Measurements from ENCODE around the gene MYO9B.

DNA sequence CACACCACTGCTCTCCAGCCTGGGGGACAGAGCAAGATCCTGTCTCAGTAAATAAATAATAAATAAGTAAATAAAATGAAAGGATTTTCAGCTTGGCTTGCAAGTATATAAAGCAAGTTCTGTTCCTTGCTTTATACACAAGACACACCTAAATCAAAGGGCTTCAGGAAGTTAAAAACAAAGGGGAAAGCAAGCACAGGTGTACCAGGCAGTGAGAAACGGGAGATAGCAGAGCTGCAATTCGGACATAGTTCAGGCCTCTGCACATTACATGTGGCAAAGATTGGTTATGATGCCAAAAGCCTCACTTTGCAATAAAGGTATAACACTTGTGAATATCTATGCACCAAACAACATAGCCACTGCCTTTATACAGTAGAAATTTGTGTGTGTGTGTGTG is 47.5 kb downstream of the MYO9B start:
- no peak for TF ChIP-seq EZH2 (IDR thresholded peaks at IDR 0.05; ENCODE audit: low read depth)
- TF ChIP-seq, protein P1, sequence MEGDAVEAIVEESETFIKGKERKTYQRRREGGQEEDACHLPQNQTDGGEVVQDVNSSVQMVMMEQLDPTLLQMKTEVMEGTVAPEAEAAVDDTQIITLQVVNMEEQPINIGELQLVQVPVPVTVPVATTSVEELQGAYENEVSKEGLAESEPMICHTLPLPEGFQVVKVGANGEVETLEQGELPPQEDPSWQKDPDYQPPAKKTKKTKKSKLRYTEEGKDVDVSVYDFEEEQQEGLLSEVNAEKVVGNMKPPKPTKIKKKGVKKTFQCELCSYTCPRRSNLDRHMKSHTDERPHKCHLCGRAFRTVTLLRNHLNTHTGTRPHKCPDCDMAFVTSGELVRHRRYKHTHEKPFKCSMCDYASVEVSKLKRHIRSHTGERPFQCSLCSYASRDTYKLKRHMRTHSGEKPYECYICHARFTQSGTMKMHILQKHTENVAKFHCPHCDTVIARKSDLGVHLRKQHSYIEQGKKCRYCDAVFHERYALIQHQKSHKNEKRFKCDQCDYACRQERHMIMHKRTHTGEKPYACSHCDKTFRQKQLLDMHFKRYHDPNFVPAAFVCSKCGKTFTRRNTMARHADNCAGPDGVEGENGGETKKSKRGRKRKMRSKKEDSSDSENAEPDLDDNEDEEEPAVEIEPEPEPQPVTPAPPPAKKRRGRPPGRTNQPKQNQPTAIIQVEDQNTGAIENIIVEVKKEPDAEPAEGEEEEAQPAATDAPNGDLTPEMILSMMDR (conservative IDR thresholded peaks at IDR 0.05) = no peak

Data from PC-9 (cell line).